ENCODE measurements around the gene ZFAND3.

- TF ChIP-seq CTCF (IDR thresholded peaks at IDR 0.05) (no peak), EZH2 (IDR thresholded peaks at IDR 0.05; ENCODE audit: borderline replicate concordance, insufficient read depth, low read depth, low read length, poor library complexity, severe bottlenecking) (no peak)
These were observed 213.3 kb downstream of the ZFAND3 start for GRCh38 chr6:38032797-38033196.
